ENCODE results near the gene AKAP6.
A peak's percentile ranks its signal among the peaks of the same experiment; 100 is the strongest.

AKAP6 gene

DNA sequence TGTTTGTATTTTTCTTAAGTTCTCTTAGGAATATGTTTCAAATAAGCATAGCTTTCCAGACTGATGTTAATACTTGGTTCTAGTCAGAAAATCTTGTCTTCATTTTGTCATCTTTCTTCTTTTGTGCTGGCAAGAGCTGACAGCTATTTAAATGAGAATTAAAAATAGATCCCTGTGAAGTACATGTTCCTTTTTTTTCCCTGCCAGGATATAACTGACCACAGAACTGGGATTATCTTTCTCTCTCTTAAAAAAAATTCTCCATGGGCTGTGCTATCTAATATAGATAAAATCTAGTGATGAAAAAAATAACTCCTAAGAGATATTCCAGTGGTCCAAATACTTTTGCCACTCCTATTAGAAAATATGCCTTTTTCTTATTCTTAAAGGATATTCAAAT lies 163.4 kb downstream of the AKAP6 start:
- H3K4me3 ChIP-seq (ENCODE audit: low read depth, low read length), result no peak overlapping the region
- no peak for TF ChIP-seq CTCF (conservative IDR thresholded peaks at IDR 0.05; ENCODE audit: low read depth, low read length)
- DNase-seq (ENCODE audit: low read depth), result no peak

GRCh38 chr14:32494609-32495434 lies 165.7 kb downstream of the AKAP6 start:
- H3K4me3 ChIP-seq (ENCODE audit: low read depth, low read length), result no peak overlapping the region
- DNase-seq (ENCODE audit: low read depth), result peak; percentile 51
- no peak for TF ChIP-seq CTCF (conservative IDR thresholded peaks at IDR 0.05; ENCODE audit: low read depth, low read length)

DNA sequence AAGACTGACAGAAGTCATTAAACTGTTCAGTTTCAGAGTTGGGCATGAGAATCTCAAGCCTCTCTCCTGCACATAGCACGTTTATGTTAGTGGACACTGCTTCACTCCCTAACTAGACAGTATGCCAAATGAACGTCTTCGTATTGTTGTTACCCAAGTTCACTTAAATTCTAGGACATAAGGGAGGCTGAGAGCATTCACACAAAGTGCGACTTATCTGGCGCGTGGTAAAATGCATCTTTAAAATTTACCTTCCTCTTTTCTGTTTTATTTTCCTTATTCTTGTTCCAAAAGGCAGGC lies 166.3 kb downstream of the AKAP6 start:
- DNase-seq (ENCODE audit: low read depth), result no peak
- no peak overlapping the region for H3K4me3 ChIP-seq (ENCODE audit: low read depth, low read length)
- no peak for TF ChIP-seq CTCF (conservative IDR thresholded peaks at IDR 0.05; ENCODE audit: low read depth, low read length)

DNA sequence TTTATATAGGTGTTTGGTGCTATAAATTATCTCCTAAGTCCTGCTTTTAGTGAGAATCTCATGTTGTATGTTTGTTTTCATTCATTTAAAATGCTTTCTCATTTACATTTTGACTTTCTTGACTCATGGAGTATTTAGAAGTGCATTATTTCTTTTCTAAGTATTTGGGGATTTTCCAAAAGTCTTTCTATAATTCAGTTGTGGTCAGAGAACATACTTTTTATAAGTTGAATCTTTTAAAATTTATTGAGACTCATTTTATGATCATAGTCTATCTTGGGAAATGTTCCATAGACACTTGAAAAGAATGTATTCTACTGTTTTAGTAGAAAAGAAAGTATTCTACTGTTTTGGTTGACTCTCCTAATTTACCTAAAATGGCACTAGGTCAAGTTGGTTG lies 168.2 kb downstream of the AKAP6 start:
- H3K4me3 ChIP-seq (ENCODE audit: low read depth, low read length), result no peak overlapping the region
- no peak for TF ChIP-seq CTCF (conservative IDR thresholded peaks at IDR 0.05; ENCODE audit: low read depth, low read length)
- DNase-seq (ENCODE audit: low read depth), result no peak

DNA sequence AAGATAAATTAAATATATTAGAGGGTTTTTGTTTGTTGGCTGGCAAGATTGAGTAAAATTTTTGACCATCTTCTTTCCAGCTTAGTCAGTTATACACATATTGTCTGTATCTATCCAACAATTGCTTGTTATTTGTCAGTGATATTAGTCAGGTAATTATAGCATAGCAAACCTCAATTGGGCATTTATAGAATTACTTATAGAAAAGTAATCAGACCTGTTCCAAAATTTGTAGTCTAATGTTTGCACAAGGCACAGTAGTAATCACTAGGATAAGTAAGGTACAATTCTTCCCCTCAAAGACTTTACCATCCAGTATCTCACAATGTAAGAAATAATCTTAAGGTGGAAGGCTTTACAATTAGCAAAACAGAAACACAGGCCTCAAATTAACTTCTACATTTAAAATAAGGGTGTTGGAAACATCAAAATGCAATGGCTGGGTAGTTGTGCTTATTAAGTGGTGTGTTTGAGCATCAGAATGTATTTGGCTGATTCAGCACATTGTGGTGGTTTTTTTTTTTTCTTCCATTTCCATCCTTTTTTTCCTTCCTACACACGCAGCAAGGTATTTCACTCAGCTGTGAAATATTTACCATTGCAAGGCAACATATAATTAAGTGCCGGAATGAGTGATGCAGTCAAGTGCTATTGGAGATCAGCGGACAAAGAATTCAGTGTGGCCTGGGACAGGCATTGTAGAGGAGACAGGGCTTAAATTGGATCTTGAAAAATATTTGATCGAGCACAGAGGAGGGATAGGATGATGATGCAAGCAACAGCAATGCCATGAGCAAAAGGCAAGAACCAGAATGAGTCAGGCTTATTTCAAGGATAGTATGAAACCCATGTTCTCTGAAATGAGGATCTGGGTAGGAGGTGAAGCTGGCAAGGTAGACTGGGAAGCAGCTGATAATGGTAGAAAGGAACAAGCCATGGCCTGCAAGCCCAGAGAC lies 178.2 kb downstream of the AKAP6 start:
- no peak for TF ChIP-seq CTCF (conservative IDR thresholded peaks at IDR 0.05; ENCODE audit: low read depth, low read length)
- DNase-seq (ENCODE audit: low read depth), result peak; percentile 91
- no peak overlapping the region for H3K4me3 ChIP-seq (ENCODE audit: low read depth, low read length)

- no peak for TF ChIP-seq CTCF (conservative IDR thresholded peaks at IDR 0.05; ENCODE audit: low read depth, low read length)
Measured at GRCh38 chr14:32508281-32508680, 179.2 kb downstream of the AKAP6 start.

More at GRCh38 chr14:32508281-32508680, 179.2 kb downstream of the AKAP6 start:
- no peak overlapping the region for H3K4me3 ChIP-seq (ENCODE audit: low read depth, low read length)
- peak; percentile 84 for DNase-seq (ENCODE audit: low read depth)

Data from choroid plexus epithelial cell (primary cell).